CD4-positive, alpha-beta T cell (primary cell): ENCODE results near the gene VWA3B. TPM values are rescaled to one million over a fixed set of nuclear protein-coding genes. Genes with fewer than 3 reads are reported as not detected.
A peak's percentile ranks its signal among the peaks of the same experiment; 100 is the strongest.

Source experiments
- ATAC-seq: fragments of 200-7000 bp; cut with Tn5 transposase; one replicate; pipeline ENCODE4 v1.10.0; 2022; ENCODE audit warnings: mild to moderate bottlenecking; ENCODE audit not compliant: poor library complexity
- CTCF ChIA-PET: fragments of 350-600 bp; sonication (Branson Sonifier 250); formaldehyde crosslinking; loops from one replicate; lab custom pipeline; 2021; ENCODE audit warnings: antibody characterized with exemption, inconsistent platforms; lab: Charles Lee
- POLR2A ChIA-PET: fragments of 350-600 bp; sonication (Branson Sonifier 250); formaldehyde crosslinking; loops from one replicate; lab custom pipeline; 2021; ENCODE audit warnings: antibody characterized with exemption, inconsistent platforms; lab: Charles Lee
- DNase-seq, 14 experiments: peaks; one replicate each; pipeline ENCODE4 v3.0.0-alpha.2; 2013 to 2020; ENCODE audit warnings: mixed read lengths in 2 of 14
- H3K27ac ChIP-seq, 2 donors: one replicate each; pipeline versions ENCODE4 v1.5.1 to v1.7.0; 2013; ENCODE audit warnings: low read length in 2 of 2, low read depth in 1 of 2, mild to moderate bottlenecking in 1 of 2
- H3K27me3 ChIP-seq, 2 experiments: 1 replicate in 1 of 2; 2 replicates in 1 of 2; pipeline versions ENCODE4 v1.6.1 to v1.7.0; 2013; ENCODE audit warnings: low read length in 2 of 2, control low read depth in 1 of 2, mild to moderate bottlenecking in 1 of 2, moderate library complexity in 1 of 2; ENCODE audit not compliant: insufficient read depth in 2 of 2, control insufficient read depth in 1 of 2
- H3K36me3 ChIP-seq: one replicate; pipeline ENCODE4 v1.6.1; 2013; ENCODE audit warnings: low read length, control low read depth; ENCODE audit not compliant: insufficient read depth
- H3K4me1 ChIP-seq: one replicate; pipeline ENCODE4 v1.6.1; 2013; ENCODE audit warnings: low read length, control low read depth; ENCODE audit not compliant: insufficient read depth
- H3K4me3 ChIP-seq: one replicate; pipeline ENCODE4 v1.5.1; 2013; ENCODE audit warnings: mild to moderate bottlenecking, low read length, moderate library complexity
- H3K9me3 ChIP-seq, 2 experiments: 1 replicate in 1 of 2; 2 replicates in 1 of 2; pipeline versions ENCODE4 v1.6.1 to v1.7.0; 2013; ENCODE audit warnings: low read length in 2 of 2, mild to moderate bottlenecking in 2 of 2, control low read depth in 1 of 2, moderate library complexity in 1 of 2; ENCODE audit not compliant: control insufficient read depth in 1 of 2, insufficient read depth in 1 of 2
- H3K27ac Mint-ChIP-seq: one replicate; pipeline ENCODE4 v1.8.0; 2020; ENCODE audit warnings: mixed read lengths
- H3K27me3 Mint-ChIP-seq: one replicate; pipeline ENCODE4 v1.8.0; 2021; ENCODE audit warnings: mixed read lengths
- H3K36me3 Mint-ChIP-seq: one replicate; pipeline ENCODE4 v1.8.0; 2021; ENCODE audit warnings: low read depth, mixed read lengths
- H3K4me1 Mint-ChIP-seq: one replicate; pipeline ENCODE4 v1.8.0; 2021; ENCODE audit warnings: low read depth, mixed read lengths
- H3K4me3 Mint-ChIP-seq: one replicate; pipeline ENCODE4 v1.8.0; 2020; ENCODE audit warnings: mild to moderate bottlenecking, mixed read lengths
- H3K9me3 Mint-ChIP-seq: one replicate; pipeline ENCODE4 v1.8.0; 2020; ENCODE audit warnings: mixed read lengths
- intact Hi-C, 2 experiments: fragments of 100-400 bp; cut with DNase I in 1 of 2; cut with micrococcal nuclease in 1 of 2; formaldehyde crosslinking; loops; one replicate each; pipeline versions ENCODE4 v1.15.1 to v1.9.0; 2023 to 2025; cut with DNase I, micrococcal nuclease
- total RNA-seq, 174 experiments: library from RNA in 2 of 174; stranded (reverse) in 2 of 174; gene quantifications; one replicate each; pipeline ENCODE4 v1.2.3 and lab custom pipeline; 2021 to 2026
- TF ChIP-seq, protein P1 (sequence below): fragments of 200-600 bp; IDR thresholded peaks from one replicate; pipeline ENCODE4 v1.8.0; 2022; ENCODE audit warnings: antibody characterized with exemption, mild to moderate bottlenecking

VWA3B gene
- total RNA-seq, 2 experiments from 2014 or later, result not detected

DNA sequence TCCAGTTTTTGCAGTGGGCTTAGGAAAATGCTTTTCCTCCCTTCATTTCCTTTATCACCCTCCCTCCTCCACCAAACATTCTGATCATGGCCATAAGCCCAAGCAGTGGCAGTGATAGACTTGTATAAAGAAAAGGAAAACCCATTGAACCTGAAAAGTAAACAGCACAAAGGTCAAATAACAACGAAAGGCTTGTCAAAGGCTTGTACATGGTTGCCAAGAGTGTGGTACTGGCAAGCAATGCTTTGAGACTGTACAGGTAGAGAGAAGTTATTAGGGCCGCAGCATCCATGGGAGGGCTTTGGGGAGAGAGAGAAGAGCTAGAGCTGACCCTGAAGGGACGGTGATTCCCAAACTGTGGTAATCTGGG, 2.1 kb upstream of the VWA3B start:
- DNase-seq (no peak), ATAC-seq (no peak)
- Mint-ChIP-seq H3K4me1 (peaks cover 15% of the 10 kb centered on the region), H3K4me3 (no peak overlapping the region), H3K27ac (no peak overlapping the region), H3K36me3 (no peaks in the 10 kb centered on the region), H3K27me3 (peaks cover 54% of the 10 kb centered on the region), H3K9me3 (no peaks in the 10 kb centered on the region)
- Histone ChIP-seq H3K27me3 (peaks cover 34 to 56% of the 10 kb centered on the region in 2 experiments), H3K4me3 (no peak overlapping the region), H3K9me3 (peaks cover 0 to 12% of the 10 kb centered on the region in 2 experiments), H3K27ac (no peak overlapping the region), H3K4me1 (peaks cover 19% of the 10 kb centered on the region), H3K36me3 (no peaks in the 10 kb centered on the region)
- ChIA-PET POLR2A (no interaction called here), CTCF (no interaction called here)
- intact Hi-C loops, result no loop called here
- TF ChIP-seq, protein P1, sequence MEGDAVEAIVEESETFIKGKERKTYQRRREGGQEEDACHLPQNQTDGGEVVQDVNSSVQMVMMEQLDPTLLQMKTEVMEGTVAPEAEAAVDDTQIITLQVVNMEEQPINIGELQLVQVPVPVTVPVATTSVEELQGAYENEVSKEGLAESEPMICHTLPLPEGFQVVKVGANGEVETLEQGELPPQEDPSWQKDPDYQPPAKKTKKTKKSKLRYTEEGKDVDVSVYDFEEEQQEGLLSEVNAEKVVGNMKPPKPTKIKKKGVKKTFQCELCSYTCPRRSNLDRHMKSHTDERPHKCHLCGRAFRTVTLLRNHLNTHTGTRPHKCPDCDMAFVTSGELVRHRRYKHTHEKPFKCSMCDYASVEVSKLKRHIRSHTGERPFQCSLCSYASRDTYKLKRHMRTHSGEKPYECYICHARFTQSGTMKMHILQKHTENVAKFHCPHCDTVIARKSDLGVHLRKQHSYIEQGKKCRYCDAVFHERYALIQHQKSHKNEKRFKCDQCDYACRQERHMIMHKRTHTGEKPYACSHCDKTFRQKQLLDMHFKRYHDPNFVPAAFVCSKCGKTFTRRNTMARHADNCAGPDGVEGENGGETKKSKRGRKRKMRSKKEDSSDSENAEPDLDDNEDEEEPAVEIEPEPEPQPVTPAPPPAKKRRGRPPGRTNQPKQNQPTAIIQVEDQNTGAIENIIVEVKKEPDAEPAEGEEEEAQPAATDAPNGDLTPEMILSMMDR, result no peak

DNA sequence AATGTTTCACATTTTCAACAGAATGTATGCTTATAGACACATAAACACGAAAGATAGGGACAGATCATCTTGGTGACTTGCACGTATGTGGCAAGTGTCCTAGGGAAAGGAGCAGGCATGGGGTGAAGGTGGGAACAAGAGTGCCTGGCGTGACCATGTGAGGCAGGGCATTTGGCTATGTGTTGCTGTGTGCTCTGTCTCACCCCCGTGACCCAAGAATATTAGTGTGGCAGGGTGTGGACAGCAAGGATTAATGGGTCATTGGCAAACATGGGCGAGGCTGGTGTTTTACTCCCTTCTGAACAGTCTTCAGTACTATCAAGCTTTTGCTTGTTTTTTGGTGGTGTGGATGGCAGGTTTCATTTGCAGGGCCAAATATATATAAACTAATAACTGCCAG, 1.3 kb upstream of the VWA3B start:
- ChIA-PET POLR2A (no interaction called here), CTCF (no interaction called here)
- H3K4me3 Mint-ChIP-seq, result no peak overlapping the region
- no peaks in the 10 kb centered on the region for H3K36me3 ChIP-seq
- TF ChIP-seq, protein P1, result no peak
- no peak overlapping the region for H3K4me3 ChIP-seq
- DNase-seq, result no peak
- no peak overlapping the region for H3K27ac ChIP-seq
- no peaks in the 10 kb centered on the region for H3K36me3 Mint-ChIP-seq
- intact Hi-C loops, result no loop called here
- H3K27ac Mint-ChIP-seq, result no peak overlapping the region
- no peaks in the 10 kb centered on the region for H3K9me3 Mint-ChIP-seq
- peaks cover 19% of the 10 kb centered on the region for H3K4me1 ChIP-seq
- peaks cover 60% of the 10 kb centered on the region for H3K27me3 Mint-ChIP-seq
- H3K4me1 Mint-ChIP-seq, result peaks cover 15% of the 10 kb centered on the region
- peaks cover 0 to 12% of the 10 kb centered on the region in 2 experiments for H3K9me3 ChIP-seq
- no peak for ATAC-seq
- peaks cover 34 to 56% of the 10 kb centered on the region in 2 experiments for H3K27me3 ChIP-seq

DNA sequence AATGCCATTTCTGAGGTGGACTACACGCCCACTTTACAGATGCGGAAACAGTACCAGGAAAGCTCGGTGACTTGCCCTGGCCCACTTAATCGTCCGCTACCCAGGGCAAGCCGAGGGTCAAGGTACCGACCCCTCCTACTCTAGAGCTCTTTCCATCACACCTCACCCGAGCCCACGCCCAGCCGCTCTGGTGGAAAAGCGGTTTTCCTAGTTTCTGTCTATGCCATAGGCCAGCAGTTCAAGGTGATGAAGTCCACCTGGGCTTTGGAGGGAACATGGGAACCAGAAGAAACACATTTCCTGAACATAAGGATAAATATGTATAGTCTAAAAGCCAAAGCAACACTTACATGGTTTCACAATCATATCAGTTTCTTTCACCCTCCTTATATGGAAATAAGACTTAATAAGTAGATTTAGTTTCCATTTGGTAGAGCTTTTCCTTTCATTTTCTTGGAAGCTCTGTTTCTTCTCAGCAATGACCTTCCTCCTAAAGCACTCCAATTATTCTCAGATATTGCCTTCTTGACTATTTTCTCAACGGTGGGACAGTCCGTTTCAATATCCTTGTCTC, 567 bp downstream of the VWA3B start:
- Mint-ChIP-seq H3K4me1 (peaks cover 7% of the 10 kb centered on the region), H3K9me3 (no peaks in the 10 kb centered on the region), H3K36me3 (no peaks in the 10 kb centered on the region), H3K4me3 (peak overlapping the region; percentile 26), H3K27ac (no peak overlapping the region), H3K27me3 (peaks cover 60% of the 10 kb centered on the region)
- TF ChIP-seq, protein P1, result no peak
- ChIA-PET CTCF (no interaction called here), POLR2A (no interaction called here)
- Histone ChIP-seq H3K4me1 (peaks cover 13% of the 10 kb centered on the region), H3K27me3 (peaks cover 34 to 56% of the 10 kb centered on the region in 2 experiments), H3K36me3 (no peaks in the 10 kb centered on the region), H3K27ac (no peak overlapping the region), H3K9me3 (peaks cover 0 to 12% of the 10 kb centered on the region in 2 experiments), H3K4me3 (peak overlapping the region; percentile 29)
- intact Hi-C loops, result no loop called here
- ATAC-seq (no peak), DNase-seq (no peak)
